CD4-positive, alpha-beta T cell treated with Interferon gamma for 1 hour (primary cell): ENCODE results near the gene ACTMAP.
"Not testable (repeated sequence)": the region's sequence is repeated elsewhere in the genome, so short reads cannot be mapped to it uniquely, and the experiment has no call there.

Source experiments
- DNase-seq: peaks from one replicate; pipeline ENCODE4 v3.0.0-alpha.2; 2020

The ACTMAP gene

DNA sequence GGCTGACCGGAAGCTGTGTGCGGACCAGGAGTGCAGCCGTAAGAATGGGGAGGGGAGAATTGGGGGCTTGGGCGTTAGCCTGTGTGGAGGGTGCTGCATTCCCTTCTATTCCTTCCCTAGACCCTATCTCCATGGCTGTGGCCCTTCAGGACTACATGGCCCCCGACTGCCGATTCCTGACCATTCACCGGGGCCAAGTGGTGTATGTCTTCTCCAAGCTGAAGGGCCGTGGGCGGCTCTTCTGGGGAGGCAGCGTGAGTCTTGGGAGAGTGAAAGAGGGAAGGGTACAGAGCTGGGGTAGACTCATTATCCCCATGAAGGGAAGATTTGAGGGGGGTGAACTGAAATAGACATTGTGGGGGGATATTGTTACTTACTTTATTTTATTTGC is 25.4 kb upstream of the ACTMAP start:
- DNase-seq = no peak

DNA sequence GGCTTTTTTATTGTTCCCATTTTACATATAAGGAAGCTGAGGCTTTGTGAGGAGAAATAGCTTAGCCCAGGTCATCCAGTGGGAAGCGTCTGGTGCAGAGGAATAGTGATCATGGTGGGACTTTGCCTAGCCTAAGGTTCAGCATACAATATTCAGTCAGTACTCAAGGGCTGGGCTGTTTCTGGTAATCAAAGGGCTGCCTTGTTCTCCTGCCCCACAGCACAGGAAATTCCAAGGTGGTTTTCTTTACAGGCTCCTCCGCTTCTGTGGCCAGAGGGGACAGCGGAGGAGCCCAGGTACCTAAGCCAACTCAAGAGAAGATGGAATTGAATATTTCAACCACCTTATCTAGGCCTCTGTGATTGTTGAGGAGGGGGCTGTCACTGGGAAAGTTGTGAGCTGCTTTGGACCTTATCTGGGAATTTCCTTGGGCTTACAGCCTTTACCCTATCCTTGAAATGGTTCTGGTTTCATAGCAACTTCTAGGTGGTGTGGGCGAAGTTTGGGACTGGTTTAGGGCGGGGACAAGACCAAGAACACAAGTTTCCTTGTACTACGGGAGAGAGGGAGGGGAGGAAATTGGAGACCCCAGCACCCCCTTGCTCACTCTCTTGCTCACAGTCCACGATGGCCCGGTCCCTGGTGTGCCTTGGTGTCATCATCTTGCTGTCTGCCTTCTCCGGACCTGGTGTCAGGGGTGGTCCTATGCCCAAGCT is 24.8 kb upstream of the ACTMAP start, which contains the start of gene MIA:
Gene MIA (plus strand): TSS at position 606 of the 716 bp plus-strand sequence. CDS start 22 bp downstream, at position 628.
- DNase-seq = no peak

DNA sequence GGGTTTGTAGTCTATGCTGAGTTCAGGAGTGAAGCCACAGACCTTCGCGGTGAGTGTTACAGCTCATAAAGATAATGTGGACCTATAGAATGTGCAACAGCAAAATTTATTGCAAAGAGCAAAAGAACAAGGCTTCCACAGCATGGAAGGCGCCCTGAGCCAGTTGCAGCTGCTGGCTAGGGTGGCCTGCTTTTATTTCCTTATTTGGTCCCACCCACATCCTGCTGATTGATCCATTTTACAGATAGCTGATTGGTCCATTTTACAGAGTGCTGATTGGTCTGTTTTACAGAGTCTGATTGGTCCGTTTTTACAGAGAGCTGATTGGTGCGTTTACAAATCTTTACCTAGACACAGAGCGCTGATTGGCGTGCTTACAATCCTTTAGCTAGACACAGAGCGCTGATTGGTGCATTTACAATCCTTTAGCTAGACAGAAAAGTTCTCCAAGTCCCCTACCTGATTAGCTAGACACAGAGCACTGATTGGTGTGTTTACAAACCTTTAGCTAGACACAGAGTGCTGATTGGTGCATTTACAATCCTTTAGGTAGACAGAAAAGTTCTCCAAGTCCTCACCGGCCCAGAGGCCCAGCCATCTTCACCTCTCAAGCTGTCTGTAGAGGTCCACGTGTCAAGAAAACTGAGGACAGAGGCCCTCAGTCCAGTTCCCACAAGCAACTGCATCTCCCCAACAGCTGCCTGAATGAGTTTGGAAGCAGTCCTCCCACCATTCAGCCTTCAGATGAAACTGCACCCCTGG is 21.0 kb upstream of the ACTMAP start:
- not testable (repeated sequence) for DNase-seq

DNA sequence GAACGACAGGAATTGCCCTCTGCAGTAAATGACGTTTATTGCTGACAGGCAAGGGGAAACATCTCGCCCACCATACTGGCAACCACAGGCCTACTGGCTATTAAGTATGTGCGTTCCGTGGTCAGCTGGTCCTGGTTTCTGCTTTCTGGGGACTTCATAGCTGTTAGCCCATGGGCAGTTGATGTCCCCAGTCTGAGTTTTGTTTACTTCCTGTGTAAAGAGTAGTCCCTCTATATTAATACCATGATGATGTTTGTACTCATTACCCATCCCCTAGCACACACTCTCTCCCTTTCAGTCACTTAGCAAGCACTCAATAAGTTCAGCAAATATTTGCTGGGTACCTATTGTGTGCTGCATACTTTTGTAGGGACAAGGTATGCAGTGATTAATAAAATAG is 18.6 kb upstream of the ACTMAP start:
- DNase-seq = no peak

DNA sequence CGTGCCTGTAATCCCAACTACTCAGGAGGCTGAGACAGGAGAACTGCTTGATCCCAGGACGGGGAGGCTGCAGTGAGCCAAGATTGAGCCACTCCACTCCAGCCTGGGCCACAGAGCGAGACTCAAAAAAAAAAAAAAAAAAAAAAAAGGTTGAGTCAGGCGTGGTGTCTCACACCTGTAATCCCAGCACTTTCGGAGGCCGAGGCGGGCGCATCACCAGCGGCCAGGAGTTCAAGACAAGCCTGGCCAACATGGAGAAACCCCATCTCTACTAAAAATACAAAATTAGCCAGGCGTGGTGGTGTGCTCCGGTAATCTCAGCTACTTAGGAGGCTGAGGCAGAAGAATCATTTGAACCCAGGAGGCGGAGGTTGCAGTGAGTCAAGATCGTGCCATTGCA is 16.1 kb upstream of the ACTMAP start:
- DNase-seq = not testable (repeated sequence)

DNA sequence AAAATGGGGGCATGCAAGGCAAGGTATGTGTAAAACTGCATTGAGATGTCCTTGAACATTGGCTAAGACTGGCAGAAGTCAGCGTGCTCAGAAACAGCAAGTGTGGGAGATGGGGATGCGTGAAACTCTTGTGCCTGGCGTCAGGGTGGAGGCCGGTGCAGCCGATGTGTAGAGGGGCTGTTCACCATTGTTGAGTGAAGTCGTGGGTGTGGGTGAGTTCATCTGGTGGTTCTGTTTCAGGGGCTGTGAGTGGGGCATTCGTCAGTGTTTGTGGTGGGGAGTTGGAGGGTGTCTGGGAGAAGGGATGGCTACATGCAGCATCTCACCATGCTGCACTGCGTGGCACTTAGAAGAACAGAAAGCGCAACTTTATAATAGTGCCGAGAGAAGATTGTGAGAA is 13.7 kb upstream of the ACTMAP start:
- no peak for DNase-seq

DNA sequence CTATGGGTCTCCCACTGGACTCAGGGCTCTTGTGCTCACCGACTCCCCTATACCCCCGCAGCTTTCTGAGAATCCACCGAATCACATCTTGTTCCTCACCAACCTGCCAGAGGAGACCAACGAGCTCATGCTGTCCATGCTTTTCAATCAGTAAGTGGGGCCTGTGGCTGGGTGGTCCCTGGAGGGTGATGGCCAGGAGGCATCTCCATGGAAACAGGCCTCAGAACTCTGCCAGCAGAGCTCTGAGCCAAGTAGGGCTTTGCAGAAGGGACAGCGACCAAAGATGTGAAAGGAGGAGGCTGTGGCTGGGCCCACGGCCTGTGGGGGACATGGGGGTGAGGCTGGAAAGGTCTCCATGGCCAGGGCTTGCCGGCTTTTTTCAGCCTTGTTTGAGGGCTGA is 13.2 kb upstream of the ACTMAP start:
- no peak for DNase-seq

DNA sequence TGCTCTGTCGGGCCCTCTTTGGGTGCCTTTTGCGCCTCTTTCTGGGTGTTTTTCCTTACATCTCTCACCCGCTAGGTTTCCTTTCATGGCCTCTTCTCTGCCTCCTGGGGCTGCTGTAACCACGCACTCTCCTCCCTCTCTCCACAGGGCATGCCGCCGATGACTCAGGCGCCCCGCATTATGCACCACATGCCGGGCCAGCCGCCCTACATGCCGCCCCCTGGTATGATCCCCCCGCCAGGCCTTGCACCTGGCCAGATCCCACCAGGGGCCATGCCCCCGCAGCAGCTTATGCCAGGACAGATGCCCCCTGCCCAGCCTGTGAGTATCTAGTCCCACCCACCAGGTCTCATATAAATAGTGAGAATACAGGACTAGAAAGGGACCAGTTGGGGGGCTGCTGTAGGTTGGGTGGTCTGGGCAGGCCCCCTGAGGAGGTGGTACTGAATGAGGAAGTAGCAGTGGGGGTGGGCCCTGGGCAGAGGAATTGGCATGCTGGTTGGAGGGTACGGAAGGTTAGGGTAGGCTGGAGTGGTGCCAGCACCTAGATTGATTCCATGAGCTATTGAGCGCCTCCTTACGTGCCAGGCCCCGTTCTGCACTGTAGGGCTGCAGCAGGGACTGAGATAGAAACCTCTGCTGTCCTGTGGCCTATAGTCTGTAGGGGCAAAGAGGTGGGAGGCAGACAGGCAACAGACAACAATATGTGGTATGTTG is 12.6 kb upstream of the ACTMAP start:
- no peak for DNase-seq

DNA sequence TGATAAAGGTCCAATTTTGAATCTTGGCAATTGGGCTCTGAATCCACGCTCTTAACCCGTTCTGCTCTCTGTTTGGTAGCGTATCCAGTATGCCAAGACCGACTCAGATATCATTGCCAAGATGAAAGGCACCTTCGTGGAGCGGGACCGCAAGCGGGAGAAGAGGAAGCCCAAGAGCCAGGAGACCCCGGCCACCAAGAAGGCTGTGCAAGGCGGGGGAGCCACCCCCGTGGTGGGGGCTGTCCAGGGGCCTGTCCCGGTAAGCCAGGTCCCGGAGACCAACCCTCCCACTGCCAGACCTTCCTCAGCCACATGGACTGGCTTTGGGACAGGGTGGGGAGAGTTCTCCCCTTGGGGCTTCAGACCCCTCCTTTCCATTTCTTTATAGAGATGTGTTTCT is 9.1 kb upstream of the ACTMAP start:
- no peak for DNase-seq

DNA sequence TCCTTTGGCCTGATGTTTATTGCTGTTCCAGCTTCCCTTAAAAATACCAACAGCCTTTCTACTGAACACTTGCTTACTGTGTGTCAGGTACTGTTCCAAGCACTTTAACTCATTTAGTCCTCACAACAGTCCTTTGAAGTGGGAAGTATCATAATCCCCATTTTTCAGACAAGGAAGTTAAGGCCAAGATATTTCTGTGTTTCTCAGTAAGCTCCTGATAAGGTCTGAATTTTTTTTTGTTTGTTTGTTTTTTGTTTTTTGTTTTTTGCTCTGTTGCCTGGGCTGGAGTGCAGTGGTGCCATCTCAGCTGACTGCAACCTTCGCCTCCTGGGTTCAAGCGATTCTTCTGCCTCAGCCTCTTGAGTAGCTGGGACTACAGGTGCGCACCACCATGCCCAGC is 8.2 kb upstream of the ACTMAP start:
- no peak for DNase-seq

DNA sequence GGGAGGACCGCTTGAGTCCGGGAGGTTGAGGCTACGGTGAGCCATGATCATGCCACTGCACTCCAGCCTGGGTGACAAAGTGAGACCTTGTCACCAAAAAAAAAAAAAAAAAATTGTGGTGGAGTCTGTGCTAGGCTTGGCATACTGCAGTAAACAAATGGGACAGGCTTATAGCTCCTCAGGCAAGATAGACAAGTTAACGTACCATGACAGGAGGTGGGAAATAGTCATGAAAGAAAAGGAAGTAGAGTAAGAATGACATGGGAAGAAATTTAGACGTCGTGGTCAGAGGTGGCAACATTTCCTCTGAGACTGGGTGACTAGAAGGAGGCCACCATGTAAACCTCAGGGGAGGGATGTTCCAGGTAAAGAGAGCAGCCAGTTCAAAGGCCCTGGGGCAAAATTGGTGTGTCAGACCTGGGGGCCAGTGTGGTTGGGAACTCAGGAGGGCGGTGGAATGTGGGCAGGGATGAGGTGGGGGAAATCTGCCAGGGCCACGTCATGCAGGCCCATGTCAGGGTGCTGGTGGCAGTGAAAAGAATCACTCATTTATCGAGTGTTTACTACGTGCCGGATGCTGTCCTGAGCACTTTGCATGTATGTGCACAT is 6.3 kb upstream of the ACTMAP start:
- peak; percentile 5 for DNase-seq

DNA sequence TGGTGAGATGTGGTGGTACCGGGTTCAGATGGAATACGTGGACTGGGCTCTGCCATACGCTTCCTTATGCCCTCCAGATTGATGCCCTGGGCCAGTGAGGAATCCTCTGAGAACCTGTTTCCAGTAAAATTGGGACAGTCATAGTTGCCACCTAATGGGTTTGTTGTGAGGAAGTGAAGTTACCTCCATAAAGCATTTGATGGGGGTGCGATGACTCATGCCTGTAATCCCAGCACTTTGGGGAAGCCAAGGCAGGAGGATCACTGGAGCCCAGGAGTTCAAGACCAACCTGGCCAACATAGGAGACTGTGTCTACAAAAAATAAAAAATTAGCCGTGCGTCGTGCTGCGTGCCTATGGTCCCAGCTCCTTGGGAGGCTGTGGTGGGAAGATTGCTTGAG is 5.5 kb upstream of the ACTMAP start:
- DNase-seq = no peak

DNA sequence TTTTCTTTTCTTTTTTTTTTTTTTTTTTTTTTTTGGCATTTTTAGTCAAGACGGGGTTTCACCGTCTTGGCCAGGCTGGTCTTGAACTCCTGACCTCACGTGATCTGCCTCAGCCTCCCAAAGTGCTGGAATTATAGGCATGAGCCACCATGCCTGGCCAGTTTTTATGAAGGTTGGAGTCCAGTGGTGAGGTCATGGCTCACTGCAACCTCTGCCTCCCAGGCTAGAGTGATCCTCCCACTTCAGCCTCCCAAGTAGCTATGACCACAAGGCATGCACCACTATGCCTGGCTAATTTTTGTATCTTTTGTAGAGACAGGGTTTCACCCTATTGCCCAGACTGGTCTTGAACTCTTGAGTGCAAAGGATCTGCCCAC is 5.0 kb upstream of the ACTMAP start:
- DNase-seq = no peak

DNA sequence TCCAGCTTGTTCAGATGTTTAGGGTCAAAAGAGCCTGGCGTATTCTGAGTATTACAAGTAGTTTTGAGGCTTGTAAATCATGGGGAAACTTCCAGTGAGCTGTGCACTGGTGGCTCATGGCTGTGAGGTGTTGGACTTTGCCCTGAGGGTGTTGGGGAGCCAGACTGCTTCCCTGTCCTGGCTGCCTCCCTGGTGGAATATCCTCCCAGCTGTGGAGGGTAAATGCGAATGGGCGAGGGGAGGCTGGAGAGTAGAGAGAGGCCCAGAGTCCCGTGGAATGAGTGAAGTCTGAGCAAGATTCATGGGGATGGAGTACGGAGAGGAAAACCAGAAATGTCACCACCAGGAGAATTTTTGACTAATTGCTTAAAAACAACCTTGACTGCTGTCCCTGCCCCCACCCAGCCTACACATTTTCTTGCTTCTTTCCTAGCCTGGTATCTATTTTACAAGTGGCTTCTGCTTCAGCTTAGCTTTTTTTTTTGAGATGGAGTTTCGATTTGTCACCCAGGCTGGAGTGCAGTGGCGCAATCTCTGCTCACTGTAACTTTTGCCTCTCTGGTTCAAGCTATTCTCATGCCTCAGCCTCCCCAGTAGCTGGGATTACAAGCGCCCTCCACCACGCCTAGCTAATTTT is 4.5 kb upstream of the ACTMAP start:
- DNase-seq = peak; percentile 15

DNA sequence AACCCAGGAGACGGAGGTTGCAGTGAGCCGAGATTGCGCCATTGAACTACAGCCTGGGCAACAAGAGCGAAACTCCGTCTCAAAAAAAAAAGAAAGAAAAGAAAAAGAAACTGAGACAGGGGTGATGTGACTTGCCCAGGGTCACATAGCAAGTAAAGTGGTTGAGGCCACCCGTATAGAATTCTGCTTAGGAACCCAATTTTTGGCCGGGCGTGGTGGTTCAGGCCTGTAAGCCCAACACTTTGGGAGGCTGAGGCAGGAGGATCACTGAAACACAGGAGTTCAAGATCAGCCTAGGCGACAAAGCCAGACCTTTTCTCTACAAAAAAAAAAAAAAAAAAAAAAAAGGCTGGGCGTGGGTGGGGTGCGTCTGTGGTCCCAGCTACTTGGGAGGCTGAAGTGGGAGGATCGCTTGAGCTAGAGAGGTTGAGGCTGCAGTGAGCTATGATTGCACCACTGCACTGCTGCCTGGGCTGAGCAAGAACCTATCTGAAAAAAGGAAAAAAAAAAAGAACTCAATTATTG is 2.0 kb upstream of the ACTMAP start:
- DNase-seq = no peak

DNA sequence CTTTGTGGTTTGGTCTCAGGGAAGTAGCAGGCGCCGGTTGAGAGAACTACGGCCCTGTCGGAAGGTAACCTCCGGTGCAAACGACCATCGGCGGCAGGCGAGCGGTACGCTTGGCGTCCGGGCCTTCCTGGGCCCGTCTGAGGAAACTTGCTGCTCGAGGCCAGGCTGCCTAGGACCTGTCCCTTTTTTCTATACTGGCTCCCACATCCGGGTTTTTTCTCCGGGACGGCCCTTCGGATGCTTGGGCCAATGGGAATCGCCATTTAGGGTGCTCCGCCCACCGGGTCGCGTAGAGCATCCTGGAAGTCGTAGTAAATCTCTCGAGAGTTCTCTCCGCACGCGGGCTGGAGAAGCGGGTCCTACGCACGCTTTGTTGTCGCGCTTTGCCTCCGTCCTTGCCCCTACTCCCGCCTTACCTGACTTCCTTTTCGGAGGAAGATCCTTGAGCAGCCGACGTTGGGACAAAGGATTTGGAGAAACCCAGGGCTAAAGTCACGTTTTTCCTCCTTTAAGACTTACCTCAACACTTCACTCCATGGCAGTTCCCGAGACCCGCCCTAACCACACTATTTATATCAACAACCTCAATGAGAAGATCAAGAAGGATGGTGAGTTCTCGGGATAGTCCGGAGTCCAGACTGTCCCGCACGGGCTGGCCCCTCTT is 729 bp upstream of the ACTMAP start, which contains the start of gene SNRPA:
Gene SNRPA (plus strand): TSS at position 330 of the 664 bp plus-strand sequence. CDS start 206 bp downstream, at position 536.
- DNase-seq = peak; percentile 94

DNA sequence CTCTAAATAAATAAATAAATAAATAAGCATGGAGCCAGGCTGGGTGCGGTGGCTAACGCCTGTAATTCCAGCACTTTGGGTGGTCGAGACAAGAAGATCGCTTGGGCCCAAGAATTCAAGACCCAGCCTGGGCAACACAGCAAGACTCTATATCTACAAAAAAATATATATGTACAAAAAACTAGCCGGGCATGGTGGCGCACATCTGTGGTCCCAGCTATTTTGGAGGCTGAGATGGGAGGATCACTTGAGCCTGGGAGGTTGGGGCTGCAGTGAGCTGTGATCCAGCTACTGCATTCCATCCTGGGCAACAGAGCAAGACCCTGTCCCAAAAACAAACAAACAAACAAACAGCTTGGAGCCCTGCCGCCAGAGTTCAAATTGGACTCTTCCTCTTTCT is 2.7 kb downstream of the ACTMAP start:
- DNase-seq = no peak

DNA sequence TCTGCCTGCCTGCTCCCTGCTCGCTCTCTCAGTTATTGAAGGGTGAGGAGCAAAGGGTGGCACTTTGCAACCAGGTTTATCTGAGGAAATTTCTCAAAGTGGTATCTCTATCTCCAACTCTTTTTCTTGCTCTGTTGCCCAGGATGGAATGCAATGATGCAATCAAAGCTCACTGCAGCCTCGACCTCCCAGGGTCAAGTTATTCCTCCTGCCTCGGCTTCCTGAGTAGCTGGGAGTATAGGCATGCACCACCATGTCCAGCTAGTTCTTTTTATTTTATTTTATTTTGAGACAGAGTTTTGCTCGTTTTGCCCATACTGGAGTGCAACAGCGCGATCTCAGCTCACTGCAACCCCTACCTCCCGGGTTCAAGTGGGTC is 4.9 kb downstream of the ACTMAP start:
- no peak for DNase-seq

DNA sequence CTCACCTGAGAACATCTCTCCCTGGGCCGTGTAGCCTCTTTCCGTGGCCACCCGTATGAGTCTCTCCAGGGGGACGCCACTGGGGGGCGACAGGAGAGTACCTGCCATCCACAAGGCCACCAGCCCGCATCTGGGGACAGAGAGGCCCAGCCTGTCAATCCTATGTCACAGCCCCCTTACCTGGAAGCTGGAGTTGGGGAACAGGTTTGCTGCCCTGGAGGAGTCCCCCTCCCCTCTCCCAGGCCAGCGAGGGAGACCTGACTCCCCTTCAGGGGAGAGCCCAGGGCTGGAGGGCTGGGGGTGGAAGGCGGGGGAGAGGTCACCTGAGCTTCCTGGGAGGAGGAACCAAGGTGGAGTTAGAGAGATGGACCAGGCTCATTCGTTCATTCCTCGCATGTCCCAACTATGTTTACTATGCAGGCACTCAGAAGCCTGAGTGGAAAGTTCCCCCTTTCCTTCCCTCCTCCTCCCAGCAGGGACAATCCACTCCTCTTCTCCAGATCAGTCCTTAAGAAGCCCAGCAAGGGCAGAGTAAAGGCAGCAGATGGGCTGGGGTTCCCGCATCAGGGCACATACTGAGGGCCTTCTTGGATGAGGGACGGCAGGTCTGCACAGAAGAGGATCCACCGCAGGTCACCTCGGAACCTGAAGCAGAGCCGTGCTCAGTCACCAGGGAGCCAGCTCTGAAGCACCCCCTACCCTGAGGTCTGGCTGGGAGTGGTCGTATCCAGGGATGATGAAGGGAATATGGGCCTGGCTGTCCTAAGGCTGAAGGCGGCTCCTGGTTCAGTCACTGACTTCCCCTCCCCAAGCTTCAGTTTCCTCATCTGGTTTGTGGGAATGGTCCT is 5.5 kb downstream of the ACTMAP start:
- DNase-seq = peak; percentile 15

DNA sequence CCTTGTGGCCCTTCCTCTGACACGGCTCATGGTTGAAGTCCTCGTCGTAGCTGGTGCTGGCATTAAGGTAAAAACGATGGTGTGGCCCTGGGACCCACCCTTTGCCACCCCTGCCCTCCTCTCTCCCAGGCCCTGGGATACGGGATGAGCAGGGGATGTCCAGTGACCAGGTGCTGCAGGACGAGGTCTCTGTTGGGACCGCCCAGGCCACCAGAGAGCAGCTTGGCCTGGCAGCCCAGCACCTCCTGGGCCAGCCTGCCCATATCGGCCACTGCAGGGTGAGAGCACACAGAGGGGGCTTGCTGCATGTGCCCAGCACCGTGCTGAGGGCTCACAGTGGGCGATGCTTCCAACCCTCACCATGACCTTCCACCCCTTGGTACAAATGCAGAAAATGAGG is 6.4 kb downstream of the ACTMAP start:
- DNase-seq = no peak

DNA sequence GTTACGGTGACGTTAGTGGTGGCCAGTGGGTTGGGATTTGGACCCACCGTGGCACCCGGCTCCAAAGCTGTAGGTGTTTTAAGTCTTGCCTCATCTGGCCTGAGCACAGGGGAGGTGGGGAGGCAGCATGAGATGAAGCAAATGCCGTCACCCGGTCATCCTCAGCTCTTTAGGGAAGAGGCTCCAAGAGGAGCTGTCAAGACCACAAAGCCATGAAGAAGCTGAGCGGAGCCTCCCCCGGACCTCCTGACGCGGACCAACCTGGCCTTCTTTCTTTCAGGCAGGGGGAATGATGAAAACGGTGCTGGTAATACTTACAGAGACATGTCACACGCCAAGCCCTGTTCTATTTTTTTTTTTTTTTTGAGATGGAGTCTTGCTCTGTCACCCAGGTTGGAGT is 7.4 kb downstream of the ACTMAP start:
- DNase-seq = no peak
